HG02885 (cell line): Measurements from ENCODE around the gene NEURL1.

Source experiments
- ATAC-seq: cut with Tn5 transposase; IDR thresholded peaks from one replicate; pipeline ENCODE4 v1.9.1; 2021; ENCODE audit warnings: mild to moderate bottlenecking; ENCODE audit not compliant: unreplicated experiment, poor library complexity

Gene NEURL1

GRCh38 chr10:103543617-103544525 lies 50.4 kb downstream of the NEURL1 start:
- no peak for ATAC-seq

DNA sequence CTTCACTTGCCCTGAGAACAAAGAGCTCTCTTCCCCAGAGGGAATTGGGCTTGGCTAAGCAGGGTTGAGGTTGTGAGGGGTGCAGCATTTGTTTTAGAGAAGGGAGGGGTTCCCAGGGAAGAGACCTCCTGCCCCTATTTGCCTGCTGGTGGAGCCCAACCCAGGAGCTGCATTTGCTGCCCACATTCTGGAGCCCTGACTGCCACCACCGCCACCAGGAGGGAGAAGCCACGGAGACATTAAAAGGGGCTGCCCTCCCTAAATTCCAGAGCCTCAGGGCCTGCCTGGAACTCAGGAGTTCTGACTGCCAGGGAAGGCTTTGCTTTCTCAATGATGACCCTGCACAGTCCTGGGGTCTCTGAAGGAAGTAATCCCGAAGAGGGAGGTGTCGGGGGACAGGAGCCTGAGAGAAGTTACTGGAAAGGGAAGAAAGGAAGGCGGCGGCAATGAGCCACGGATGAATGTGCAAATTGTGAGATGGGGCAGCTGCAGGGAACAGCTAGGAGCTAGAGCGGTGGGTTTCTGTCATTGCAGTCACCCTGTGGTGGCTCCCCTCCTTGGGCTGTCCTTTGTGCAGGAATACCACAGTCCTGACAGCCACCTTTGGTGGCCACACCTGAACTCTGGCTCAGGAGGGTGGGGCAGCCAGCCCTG lies 51.3 kb downstream of the NEURL1 start:
- no peak for ATAC-seq

DNA sequence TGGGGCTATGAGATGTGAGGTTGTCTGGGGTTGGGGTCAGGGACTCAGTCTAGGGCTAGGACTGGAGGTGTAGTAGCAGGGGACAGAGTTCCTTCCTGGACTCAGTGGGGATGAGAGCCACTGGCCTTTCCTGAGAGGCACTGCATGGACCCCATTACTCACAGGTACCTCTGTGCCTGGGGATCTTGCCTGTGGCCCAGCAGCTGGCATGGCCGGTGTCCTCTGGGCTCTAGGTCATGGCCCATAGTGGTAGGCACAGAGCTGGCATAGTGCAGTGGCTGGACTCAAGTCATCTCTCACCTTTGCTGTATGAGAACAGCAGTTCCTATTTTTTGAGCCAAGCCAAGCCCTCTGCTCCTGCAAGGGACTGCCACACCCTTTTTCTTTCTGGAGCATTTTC lies 51.9 kb downstream of the NEURL1 start:
- ATAC-seq = no peak

DNA sequence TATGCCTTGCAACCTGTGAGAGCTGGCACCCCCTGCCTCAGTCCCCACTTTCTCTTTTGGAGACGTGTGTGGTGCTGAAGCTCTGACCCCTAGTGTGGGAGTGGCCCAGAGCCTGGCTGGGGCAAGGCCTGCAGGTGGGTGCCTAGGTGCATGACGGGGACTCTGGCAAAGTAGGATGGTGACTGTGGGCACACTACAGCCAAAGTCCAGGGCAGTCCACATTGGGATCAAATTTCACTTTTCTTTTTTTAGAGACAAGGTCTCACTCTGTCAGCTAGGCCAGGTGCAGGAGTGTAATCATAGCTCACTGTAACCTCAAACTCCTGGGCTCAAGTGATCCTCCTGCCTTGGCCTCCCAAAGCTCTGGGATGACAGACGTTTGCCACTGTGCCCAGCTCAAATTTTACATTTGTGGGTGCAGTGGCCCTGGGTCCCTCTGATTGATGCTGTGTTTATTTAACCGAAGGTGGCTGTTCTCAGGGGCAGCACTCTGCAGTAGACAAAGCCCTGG lies 52.3 kb downstream of the NEURL1 start:
- no peak for ATAC-seq

DNA sequence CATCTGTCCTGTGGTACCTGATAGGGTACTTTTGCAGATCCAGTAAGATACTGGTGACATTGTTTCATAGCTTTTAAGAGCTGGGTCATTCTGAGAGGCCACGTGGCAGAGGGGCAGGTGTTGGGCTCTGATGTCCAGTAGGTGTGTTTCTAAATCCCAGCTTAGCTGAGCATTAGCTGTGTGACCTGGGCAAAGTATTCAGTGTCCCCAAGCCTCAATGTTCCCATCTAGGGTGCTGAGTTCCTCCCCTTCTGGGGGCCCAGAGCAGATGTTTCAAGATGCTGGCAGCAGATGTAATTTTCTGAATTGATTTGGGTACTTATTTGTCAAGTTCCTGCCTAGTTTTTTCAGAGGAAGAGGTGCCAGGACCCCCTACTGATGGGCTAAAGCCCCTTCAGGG lies 52.9 kb downstream of the NEURL1 start:
- no peak for ATAC-seq

DNA sequence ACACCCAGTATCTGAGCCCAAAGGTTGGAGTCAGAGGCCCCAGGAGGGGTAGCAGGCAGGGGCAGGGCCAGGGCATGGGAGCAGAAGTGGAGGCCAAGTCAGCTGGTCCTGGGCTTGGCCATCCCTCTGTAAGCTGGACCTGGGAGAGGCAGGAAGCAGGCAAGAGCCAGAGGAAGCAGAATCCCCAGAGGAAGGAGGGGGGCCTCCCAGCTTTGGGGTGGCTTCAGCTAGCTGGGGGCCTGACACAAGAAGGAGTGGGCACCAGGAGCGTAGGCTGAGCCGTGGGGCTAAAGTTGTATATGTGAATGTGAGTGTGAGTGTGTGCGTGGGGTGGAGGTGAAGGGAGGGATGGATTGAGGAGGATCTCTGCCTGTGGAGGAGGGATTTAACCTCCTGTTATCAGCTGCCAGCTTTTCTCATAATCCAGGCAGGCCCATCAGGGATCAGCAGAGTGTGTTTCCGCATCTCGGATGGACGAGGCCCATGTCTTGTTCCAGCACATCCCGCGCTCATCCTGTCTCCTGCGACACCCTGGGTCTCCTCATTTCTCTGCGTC lies 54.0 kb downstream of the NEURL1 start:
- ATAC-seq = no peak

GRCh38 chr10:103548006-103548405 lies 54.5 kb downstream of the NEURL1 start:
- ATAC-seq = no peak

DNA sequence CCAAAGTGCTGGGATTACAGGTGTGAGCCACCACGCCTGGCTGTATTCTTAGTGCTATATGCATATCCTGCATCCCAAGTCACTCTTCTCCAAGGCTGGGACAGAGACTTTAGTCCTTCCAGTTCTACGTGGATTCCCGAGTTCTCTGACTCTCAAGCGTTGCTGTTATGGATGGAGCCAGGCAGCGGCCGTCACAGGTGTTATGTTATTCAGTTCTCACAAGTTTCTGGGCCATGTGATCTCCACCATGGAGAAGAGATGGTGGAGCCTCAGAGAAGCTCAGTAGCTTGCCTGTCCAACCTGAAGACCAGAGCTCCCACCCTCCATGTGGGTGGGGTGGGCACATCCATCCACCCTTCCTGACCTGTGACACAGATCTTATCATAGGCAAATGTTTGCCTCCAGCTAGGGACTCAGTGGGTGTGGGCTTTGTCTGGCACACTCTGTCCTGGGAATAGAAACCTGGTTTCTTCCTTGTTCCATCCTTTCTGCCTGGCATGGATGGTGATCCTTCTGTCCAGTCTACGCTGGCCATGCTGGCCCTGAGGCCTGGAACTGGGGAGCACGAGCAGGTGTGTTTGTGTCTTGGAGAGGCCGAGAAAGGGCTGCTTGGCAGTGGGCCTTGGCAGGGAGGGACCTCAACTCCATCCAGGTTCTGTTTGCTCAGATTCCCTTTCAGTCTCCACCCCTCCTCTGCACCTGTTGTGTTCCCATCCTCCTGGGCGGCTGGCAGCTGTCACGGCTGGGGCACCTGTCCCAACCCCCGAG lies 55.3 kb downstream of the NEURL1 start:
- ATAC-seq = no peak

DNA sequence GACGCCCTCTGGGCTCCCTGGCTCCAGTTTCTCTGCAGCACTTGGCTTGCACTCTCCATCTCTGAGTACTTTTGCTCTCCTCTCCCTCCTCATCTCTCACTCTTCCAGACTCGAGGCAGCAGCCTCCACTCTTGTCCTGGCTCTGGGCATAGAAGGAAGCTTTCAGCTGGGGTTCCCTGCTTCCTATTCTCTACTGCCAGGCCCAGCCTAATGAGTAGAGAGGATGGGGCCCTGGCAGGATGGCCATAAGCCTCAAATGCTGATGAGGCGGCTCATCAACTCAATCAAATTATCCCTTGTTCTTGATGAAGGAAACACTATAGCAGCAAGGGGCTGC lies 55.8 kb downstream of the NEURL1 start:
- ATAC-seq = no peak

DNA sequence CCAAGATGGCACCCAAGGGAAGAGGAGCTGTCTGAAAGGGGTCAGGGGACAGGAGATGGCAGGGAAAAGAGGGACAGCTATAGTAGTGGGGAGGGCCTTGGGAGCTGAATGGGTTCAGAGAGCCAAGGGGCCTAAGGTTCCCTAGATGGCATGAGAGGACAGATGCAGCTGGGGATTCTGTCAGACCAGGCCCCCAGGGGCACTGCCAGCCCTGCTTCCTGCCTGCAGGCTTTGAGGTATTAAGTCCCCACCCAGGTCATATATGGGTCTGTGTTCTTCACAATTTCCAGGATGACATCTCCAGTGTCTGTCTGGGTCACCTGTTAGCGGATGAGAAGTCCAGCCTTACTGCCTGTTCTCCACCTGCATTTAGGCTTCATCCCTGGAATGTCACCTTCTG lies 56.7 kb downstream of the NEURL1 start:
- no peak for ATAC-seq

- ATAC-seq = no peak
Measured at GRCh38 chr10:103551619-103552602, 58.4 kb downstream of the NEURL1 start.

GRCh38 chr10:103552856-103553742 lies 59.6 kb downstream of the NEURL1 start:
- ATAC-seq = no peak

DNA sequence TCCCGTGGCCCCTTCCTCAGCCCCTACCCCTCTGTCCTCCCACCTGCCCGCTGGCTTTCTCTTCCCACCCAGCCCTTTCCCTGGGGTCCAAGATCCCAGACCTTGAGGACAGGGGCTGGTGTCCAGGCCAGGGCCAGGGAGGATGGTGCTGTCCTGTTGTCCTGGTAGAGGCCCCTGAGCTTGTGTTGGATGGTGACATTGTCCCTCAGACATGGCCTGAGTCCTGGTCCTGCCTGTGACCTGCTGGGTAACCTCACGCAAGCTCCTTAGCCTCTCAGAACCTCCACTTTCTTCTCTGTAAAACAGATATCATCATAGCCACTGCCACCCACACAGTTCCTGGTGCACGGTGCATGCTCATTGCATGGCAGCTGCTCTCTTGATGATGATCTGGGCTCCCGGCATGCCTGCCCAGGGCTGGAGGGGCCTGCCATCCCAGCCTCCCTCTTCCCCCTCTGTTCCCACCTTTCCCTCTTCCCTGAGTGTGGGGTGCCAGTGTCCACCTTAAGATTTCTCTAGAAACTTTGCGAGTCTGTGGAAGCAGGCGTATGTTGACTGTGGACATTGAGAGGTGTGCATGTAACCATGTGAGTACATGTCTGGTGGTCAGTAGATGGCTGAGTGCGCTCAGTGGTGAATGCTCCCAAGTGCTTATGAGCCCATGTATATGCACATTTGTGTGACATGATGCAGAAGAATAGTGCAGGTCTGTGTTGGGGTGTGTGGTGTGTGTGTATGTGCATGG lies 60.4 kb downstream of the NEURL1 start:
- ATAC-seq = no peak

- ATAC-seq = no peak
Measured at GRCh38 chr10:103554488-103555324, 61.2 kb downstream of the NEURL1 start.

GRCh38 chr10:103555325-103555649 lies 61.8 kb downstream of the NEURL1 start:
- no peak for ATAC-seq

- ATAC-seq = no peak
Measured at GRCh38 chr10:103555712-103556111, 62.2 kb downstream of the NEURL1 start.

DNA sequence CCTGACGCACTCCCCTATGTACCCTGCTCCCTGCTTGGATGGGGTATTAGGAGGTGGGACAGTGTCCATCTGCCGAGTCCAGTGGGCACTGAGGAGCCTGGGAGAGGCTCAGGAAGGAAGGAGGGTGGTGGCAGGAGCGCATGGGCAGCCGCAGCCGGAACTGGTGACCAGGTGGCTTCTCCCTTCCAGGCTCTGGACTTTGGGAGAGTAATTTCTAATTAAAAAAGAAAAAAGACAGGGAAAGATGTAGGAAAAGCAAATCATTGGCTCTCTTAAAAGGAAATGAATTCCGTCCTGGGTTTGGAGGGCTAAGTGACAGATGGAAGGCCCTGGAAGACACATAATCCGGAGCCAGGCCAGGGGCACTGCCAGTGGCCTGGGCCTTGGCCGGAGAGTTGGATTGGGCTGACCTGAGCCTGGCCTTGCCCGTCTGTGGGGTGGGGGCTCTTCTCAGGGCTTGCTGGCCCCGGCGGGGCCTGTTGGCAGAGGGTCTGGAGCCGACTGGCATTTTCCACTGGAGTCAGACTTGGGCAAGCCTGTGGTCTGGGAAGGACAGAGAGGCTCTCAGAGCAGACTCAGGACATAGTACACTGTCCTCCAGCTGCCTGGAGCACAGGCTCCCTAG lies 63.0 kb downstream of the NEURL1 start:
- no peak for ATAC-seq
